Thoracic aorta (tissue), 2 donors: Measurements from ENCODE around the gene C3. TPM values are rescaled to one million over a fixed set of nuclear protein-coding genes. Genes with fewer than 3 reads are reported as not detected.

ENCODE experiments used
- ATAC-seq: fragments of 150-250 bp; one replicate; pipeline ENCODE4 v1.8.0; 2017; ENCODE audit warnings: low read depth; ENCODE audit not compliant: insufficient number of reproducible peaks, low FRiP score
- DNase-seq: peaks from one replicate; pipeline ENCODE4 v3.0.0-alpha.2; 2020; ENCODE audit warnings: low spot score
- H3K27ac ChIP-seq, 2 donors: fragments of 200-600 bp; sonication (generic); 1 replicate in 1 of 2; 2 replicates in 1 of 2; pipeline ENCODE4 v1.5.1; 2016; ENCODE audit warnings: mild to moderate bottlenecking in 2 of 2, moderate library complexity in 2 of 2
- H3K27me3 ChIP-seq: fragments of 200-600 bp; sonication (generic); replicated peaks from 2 replicates; pipeline ENCODE4 v1.6.0; 2016; ENCODE audit warnings: mild to moderate bottlenecking; ENCODE audit not compliant: insufficient read depth
- H3K36me3 ChIP-seq: fragments of 200-600 bp; sonication (generic); one replicate; pipeline ENCODE4 v1.5.1; 2016
- H3K4me1 ChIP-seq, 2 donors: fragments of 200-600 bp; sonication (generic); 1 replicate in 1 of 2; 2 replicates in 1 of 2; pipeline versions ENCODE4 v1.5.1 to v1.6.0; 2016; ENCODE audit warnings: low read depth in 2 of 2, mild to moderate bottlenecking in 1 of 2; ENCODE audit not compliant: control insufficient read depth in 1 of 2
- H3K4me3 ChIP-seq: fragments of 200-600 bp; sonication (generic); 2 replicates; pipeline ENCODE4 v1.5.1; 2016; ENCODE audit warnings: mild to moderate bottlenecking
- H3K9me3 ChIP-seq: fragments of 200-600 bp; sonication (generic); 2 replicates; pipeline ENCODE4 v1.5.1; 2016
- CTCF ChIP-seq: fragments of 200-600 bp; sonication (generic); IDR thresholded peaks from one replicate; pipeline ENCODE4 v1.5.1; 2019; ENCODE audit warnings: antibody characterized with exemption
- total RNA-seq, 2 donors: library from RNA; depleted of rRNA; stranded (reverse); fragments of >200 nt; gene quantifications; one replicate each; pipeline versions ENCODE4 v1.1.0 to v1.2.3, GENCODE V29; 2016

The C3 gene
- total RNA-seq = 100 to 1,000 TPM; 277 to 754 TPM

- H3K4me3 ChIP-seq = no peak within 1 kb of the TSS
These were observed at the start of gene C3 for GRCh38 chr19:6720369-6721137. TSS of gene C3 (minus strand) at chr19:6720650. CDS start at chr19:6720589, 61 bp downstream.

GRCh38 chr19:6769006-6769619 is 48.7 kb upstream of the C3 start:
- ATAC-seq (no peak), DNase-seq (no peak)
- Histone ChIP-seq H3K4me1 (peaks cover 2 to 9% of the 10 kb centered on the region in 2 donors), H3K27me3 (no peaks in the 10 kb centered on the region), H3K9me3 (no peaks in the 10 kb centered on the region), H3K27ac (no peak overlapping the region), H3K4me3 (no peak overlapping the region), H3K36me3 (no peaks in the 10 kb centered on the region)
- TF ChIP-seq CTCF = no peak

More at GRCh38 chr19:6720369-6721137, at the start of gene C3:
- Histone ChIP-seq H3K9me3 (no peaks in the 10 kb centered on the region), H3K36me3 (no peaks in the 10 kb centered on the region), H3K4me1 (peaks cover 4 to 5% of the 10 kb centered on the region in 2 donors), H3K27me3 (no peaks in the 10 kb centered on the region), H3K27ac (no peak within 1 kb of the TSS)
- no peak for TF ChIP-seq CTCF
- DNase-seq (no peak), ATAC-seq (no peak)

- TF ChIP-seq CTCF = no peak
- H3K4me3 ChIP-seq = no peak overlapping the region
- no peak for ATAC-seq
These were observed 47.9 kb upstream of the C3 start for GRCh38 chr19:6768236-6768785.

GRCh38 chr19:6767357-6768235 is 47.1 kb upstream of the C3 start, which contains the start of gene SH2D3A:
TSS of gene SH2D3A (minus strand) at chr19:6767435. CDS start at chr19:6763748, 3,687 bp downstream.
- Histone ChIP-seq H3K36me3 (no peaks in the 10 kb centered on the region), H3K9me3 (no peaks in the 10 kb centered on the region), H3K27ac (no peak within 1 kb of the TSS), H3K4me1 (peaks cover 2 to 9% of the 10 kb centered on the region in 2 donors), H3K4me3 (peak within 1 kb of the TSS; percentile 62), H3K27me3 (no peaks in the 10 kb centered on the region)
- no peak for ATAC-seq
- no peak for DNase-seq
- no peak for TF ChIP-seq CTCF

More at GRCh38 chr19:6768236-6768785, 47.9 kb upstream of the C3 start:
- Histone ChIP-seq H3K9me3 (no peaks in the 10 kb centered on the region), H3K36me3 (no peaks in the 10 kb centered on the region), H3K27ac (no peak overlapping the region), H3K27me3 (no peaks in the 10 kb centered on the region), H3K4me1 (peaks cover 2 to 9% of the 10 kb centered on the region in 2 donors)
- no peak for DNase-seq
